Ecto neural progenitor cell (in vitro differentiated cells): Measurements from ENCODE around the gene GAPVD1.
"Not testable (repeated sequence)": the region's sequence is repeated elsewhere in the genome, so short reads cannot be mapped to it uniquely, and the experiment has no call there.

Source experiments
- DNase-seq: peaks from one replicate; pipeline ENCODE4 v3.0.0-alpha.2; 2018; ENCODE audit warnings: low spot score

The GAPVD1 gene

GRCh38 chr9:125316359-125316758 lies 54.7 kb downstream of the GAPVD1 start:
- not testable (repeated sequence) for DNase-seq

DNA sequence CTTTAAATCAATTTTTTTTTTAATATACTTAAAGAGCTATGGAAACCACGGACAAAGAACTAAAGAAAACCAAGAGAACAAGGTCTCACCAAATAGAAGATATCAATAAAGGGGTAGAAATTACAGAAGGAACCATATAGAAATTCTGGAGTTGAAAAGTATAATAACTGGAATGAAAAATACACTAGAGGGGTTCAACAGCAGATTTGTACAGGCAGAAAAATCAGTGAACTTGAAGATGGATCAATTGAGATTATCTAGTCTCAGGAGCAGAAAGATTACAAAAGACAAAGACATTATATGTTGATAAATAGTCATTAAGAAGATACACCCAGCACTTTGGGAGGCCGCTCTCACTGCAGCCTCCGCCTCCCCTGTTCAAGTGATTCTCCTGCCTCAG lies 56.1 kb downstream of the GAPVD1 start:
- no peak for DNase-seq

DNA sequence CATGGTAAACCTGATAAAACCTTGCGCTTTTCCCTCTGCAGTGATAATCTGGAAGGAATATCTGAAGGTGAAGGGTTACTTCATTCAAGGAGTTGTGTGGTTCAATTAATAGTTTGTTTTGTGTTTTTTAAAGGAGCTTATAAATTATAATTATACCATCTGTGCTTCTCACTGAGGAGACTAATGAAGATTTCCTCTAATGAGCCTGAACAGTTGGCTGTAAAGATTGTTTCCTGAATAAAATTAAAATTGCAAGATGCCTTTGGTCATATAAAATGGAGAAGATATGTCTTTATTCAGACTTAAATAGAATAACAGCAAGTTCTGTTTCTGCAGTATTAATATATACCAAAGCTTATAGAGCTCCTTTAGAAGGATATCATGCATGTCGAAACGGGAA lies 59.9 kb downstream of the GAPVD1 start:
- DNase-seq: no peak

DNA sequence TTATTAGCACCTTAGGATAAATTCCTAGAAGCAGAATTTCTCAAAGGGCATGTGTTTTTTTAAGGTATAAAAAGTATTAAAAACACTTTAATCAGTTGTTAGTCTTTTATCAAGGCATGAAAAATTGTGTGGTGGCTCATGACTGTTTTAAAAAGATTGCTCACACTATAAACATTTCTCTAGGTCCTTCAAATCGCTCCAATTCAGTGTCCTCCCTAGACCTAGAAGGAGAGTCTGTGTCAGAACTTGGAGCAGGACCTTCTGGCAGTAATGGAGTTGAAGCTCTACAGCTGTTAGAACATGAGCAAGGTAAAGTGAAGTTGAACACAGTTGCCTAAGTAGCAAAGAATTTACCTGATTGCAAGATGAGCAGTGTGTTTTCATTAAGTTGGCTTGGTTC lies 62.0 kb downstream of the GAPVD1 start:
- no peak for DNase-seq

- no peak for DNase-seq
These were observed 64.2 kb downstream of the GAPVD1 start for GRCh38 chr9:125325826-125326225.

- no peak for DNase-seq
These were observed 68.4 kb downstream of the GAPVD1 start for GRCh38 chr9:125329978-125330377.

- DNase-seq: no peak
These were observed 69.0 kb downstream of the GAPVD1 start for GRCh38 chr9:125330587-125330986.

DNA sequence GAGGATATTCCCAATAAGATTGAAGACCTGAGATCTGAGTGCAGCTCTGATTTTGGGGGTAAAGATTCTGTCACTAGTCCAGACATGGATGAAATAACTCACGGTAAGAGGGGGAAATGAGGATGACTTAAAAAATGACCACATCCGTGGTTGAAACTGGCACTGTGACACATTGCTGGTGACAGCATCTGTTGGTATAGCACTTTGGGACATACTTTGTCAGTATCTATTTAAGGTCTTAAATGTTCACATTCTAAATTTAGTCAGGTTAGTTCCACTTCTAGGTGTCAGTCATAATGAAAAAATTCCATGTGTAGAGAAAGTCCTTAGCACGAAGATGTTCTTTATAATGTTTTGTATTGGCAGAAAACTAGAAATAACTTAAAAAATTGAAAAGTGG lies 70.9 kb downstream of the GAPVD1 start:
- DNase-seq: no peak

- no peak for DNase-seq
These were observed 75.6 kb downstream of the GAPVD1 start for GRCh38 chr9:125337236-125337635.

DNA sequence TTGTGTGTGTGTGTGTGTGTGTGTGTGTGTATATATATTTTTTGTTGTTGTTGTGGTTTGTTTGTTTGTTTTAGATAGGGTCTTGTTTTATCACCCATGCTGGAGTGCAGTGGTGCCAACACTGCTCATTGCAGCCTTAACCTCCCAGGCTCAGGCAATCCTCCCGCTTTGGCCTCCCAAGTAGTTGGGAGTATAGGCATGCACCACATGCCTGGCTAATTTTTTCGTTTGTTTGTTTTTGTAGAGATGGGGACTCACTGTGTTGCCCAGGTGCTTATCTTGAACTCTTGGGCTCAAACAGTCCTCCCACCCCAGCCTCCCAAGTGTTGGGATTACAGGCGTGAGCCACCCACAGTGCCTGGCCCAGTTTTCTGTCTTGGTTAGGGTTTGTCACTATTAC lies 77.3 kb downstream of the GAPVD1 start:
- DNase-seq: no peak

- DNase-seq: no peak
These were observed 79.9 kb downstream of the GAPVD1 start for GRCh38 chr9:125341566-125341965.

DNA sequence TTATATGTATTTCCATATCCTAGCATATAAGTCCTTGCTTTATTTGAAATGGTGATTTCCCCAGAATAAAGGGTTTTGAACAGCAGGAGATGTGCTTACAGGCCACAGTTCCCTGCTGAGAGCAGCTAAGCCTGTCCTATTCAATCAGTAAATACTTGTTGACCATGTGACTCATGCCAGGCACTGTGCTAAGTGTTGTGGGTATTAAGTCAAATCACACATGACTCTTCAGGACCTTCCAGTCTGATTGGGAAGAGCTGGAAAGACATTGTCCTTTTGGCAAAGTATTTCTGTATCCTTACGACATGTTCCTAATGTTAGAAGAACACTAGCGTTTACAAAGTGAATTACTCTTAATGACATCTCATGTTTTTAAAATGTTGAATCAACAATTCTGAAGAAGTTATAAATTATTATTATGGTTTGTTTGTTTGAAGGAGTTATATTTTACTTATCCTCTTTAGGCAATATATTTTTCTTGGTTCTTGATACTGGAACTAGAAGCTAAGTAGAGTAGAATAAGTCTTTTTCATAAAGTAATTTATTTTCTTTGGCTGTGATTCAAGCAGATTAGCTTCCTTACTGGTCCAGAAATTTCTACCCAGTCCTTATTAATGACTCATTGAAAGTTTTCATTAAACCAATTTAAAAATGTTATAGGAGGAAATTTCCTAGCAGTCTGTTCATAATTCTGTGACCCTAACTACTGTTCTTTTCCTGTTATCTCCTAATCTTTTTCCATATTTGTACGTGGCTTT lies 82.1 kb downstream of the GAPVD1 start:
- DNase-seq: peak; percentile 53

DNA sequence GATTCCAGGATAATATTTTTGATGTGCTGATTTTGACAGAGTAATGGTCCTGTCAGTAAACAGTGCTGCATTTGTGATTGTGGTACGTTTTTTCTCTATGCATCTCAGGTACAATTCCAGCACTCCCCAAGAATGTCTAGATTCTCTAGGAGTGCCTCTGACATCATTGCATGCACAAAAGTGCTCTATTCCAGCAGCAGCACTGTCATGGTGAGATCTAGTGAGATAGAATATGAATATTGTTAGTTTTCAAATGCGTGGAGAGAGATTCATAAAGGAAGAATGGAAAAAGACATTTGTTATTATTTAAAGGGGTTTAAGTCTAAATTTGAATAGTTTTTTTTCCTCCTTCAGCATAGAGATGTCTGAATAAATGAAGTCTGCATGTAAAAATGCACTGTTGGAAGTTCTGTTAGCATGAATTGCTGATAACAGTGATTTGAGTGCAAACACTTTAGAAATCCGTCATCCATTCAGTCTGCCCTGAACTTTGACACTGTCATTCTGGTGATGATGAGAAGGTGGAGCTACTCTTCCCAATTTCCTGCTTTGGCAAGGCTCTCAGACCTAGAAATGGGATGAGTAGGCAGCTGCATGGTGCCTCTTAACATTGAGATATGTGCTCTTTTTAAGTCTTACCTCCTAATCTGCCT lies 84.6 kb downstream of the GAPVD1 start:
- DNase-seq: no peak

GRCh38 chr9:125355601-125356000 lies 94.0 kb downstream of the GAPVD1 start:
- DNase-seq: no peak

DNA sequence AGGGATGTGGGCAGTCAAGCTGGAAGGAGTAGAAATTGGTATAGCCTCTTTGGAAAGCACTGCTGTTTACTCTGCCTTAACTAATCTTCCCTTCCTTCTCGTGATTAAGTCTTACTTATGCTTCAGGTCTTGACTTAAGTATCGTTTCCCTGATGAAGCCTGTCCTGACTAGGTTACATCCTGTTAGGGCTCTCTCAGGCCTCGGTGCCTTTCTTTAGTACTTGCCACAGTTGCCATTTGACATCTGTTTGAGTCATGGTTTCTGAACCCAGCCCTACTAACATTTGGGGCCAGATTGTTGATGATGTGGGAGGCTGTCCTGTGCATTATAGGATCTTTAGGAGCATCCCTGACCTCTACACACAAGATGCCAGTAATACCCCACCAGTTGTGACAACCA lies 94.4 kb downstream of the GAPVD1 start:
- DNase-seq: no peak

DNA sequence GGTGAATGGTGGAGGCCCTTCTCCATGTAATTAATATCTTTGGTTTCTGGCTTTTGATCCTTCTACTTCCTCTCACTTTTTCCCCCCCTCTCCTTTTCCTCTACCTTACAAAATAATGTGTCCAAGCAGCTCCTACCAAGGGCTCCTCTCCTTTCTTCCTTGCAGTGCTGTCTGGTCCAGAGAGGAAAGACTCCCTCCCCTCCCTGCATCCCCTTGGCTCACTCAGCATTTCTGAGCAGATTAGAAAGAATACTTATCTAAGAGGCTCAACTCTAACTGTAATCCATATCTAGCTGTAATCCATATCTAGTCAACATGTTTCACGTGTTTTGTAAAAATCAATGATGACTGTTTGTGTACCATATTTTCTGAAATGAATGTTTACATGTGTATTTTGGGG lies 97.4 kb downstream of the GAPVD1 start:
- DNase-seq: no peak

GRCh38 chr9:125360601-125361000 lies 99.0 kb downstream of the GAPVD1 start:
- DNase-seq: no peak

DNA sequence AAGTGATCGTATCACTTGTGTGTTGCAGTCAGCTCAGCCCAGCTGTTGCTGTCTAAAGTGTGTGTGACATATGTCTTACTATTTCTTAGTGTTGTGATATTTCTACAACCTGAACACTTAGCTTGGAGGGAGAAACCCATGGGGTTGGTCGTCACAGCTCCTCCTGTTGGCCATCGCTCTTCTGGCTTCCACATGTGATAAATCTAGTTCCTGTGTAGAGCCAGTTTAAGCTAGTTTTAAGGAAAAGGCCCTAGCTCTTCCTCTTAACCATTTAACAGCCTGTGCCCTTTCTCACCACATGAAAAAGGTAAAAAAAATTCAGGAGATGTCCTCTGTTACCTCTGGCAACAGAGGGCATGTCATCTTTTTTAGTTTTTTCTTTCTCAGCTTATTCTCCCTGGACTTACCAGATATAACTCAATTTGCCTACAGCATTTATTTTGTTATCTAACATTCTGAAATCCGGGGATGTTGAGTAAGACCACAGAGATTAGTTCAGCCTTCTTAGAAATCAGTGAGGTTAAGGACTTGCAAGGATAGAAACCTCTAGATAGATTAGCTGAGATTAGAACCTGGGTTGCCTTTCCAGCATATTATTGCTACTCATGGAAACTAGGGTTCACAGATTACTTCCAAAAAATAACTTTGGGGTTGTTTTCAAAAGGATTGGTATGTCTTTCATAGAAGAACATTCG lies 100.4 kb downstream of the GAPVD1 start:
- DNase-seq: no peak

DNA sequence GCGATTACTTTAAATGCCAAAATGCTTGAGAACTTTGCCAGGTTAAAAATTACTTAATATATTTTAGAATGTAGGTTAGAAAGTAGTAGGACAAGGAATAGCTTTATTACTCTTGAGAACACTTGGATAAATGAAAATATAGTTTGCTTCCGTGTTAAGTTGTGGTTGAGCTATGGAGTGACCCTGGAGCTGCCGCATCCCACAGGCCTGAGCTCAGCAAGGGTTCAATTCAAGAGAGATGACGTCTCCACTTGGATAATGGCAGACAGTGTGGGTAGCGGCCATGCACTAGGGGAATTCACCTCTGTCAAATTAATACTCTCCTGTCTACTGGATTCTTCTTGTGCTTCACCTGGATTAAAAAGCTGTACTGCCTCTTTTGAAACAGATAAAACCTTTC lies 105.0 kb downstream of the GAPVD1 start:
- DNase-seq: no peak

DNA sequence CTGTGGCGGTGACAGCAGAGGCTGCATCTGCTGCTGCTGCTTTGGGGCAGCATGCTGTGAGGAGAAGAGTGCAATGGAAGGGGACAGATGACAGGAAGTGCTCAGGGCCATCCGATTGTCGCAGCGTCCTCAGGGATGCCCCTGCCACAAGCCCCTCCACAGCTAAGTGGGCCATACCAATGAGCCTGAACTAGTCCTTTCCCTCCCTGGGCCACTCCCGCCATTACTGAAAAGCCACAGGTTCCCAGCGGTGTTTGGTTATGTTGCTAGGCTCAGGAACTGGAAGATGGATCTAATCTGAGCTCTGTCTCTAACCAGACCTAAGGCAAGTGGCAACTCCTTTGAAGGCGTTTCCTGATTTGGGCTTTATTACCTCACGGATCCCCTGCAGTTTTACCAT lies 109.2 kb downstream of the GAPVD1 start:
- no peak for DNase-seq

DNA sequence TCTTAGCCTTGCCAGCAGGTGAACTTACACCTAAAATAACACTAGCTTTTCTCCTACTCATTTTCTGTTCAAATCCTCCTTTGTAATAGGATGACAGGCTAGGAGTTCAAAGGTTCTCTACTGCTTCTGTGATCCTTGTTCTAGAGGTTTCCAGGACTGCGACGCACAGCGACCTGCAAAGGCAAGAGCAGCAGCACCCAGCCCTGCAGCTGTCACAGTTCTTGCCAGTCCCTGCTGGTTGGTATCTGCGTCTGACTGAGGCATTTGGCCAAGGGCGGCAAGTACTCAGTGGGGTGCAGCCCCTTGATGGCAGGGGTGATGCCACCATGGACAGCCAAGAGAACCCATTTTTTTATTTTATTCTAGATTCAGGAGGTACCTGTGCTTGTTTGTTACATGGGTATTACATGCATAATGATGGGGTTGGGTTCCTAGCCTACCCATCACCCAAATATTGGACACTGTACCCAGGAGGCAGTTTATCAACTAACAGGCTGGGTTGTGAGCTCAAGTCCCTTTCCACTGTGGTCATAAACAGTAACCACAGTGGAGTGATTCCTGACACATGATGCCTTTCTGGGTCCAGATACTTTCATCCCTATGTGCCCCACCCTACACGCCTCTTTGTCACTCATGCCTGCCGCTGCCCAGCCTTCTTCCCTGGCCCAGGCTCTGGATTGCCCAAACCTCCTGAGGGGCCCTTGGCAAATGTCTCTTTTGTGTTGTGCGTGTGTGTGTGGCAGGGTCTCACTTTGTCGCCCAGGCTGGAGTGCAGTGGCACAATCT lies 111.0 kb downstream of the GAPVD1 start:
- DNase-seq: no peak
